ENCODE data around the gene SCIN.
"Not testable (repeated sequence)": the region's sequence is repeated elsewhere in the genome, so short reads cannot be mapped to it uniquely, and the experiment has no call there.

The SCIN gene

GRCh38 chr7:12650080-12650479 lies 79.6 kb downstream of the SCIN start:
- no peak for DNase-seq

GRCh38 chr7:12653110-12653509 lies 82.6 kb downstream of the SCIN start:
- no peak for DNase-seq

- no peak for DNase-seq
Observed at GRCh38 chr7:12653518-12653917, 83.0 kb downstream of the SCIN start.

GRCh38 chr7:12655161-12655560 lies 84.6 kb downstream of the SCIN start:
- DNase-seq: no peak

- DNase-seq: not testable (repeated sequence)
Observed at GRCh38 chr7:12660423-12660822, 89.9 kb downstream of the SCIN start.

- DNase-seq: not testable (repeated sequence)
Observed at GRCh38 chr7:12660986-12661385, 90.5 kb downstream of the SCIN start.

GRCh38 chr7:12661581-12661980 lies 91.1 kb downstream of the SCIN start:
- no peak for DNase-seq

GRCh38 chr7:12670000-12670729 lies 99.6 kb downstream of the SCIN start:
- no peak for DNase-seq

- DNase-seq: no peak
Observed at GRCh38 chr7:12670743-12671520, 100.4 kb downstream of the SCIN start.

- not testable (repeated sequence) for DNase-seq
Observed at GRCh38 chr7:12673436-12673835, 102.9 kb downstream of the SCIN start.

- no peak for DNase-seq
Observed at GRCh38 chr7:12674053-12674452, 103.5 kb downstream of the SCIN start.

- DNase-seq: peak; percentile 61
Observed at GRCh38 chr7:12674861-12675260, 104.3 kb downstream of the SCIN start.

GRCh38 chr7:12683678-12684585 lies 113.4 kb downstream of the SCIN start:
- no peak for DNase-seq

GRCh38 chr7:12684733-12685132 lies 114.2 kb downstream of the SCIN start:
- DNase-seq: no peak

GRCh38 chr7:12685550-12685949 lies 115.0 kb downstream of the SCIN start:
- peak; percentile 15 for DNase-seq

- DNase-seq: peak; percentile 97
Observed at GRCh38 chr7:12686234-12686890, 115.8 kb downstream of the SCIN start.

- peak; percentile 96 for DNase-seq
Observed at GRCh38 chr7:12686891-12687717, 116.6 kb downstream of the SCIN start, which contains the start of gene ARL4A. Gene ARL4A, plus strand, starts transcription at chr7:12687633. Its CDS starts 622 bp downstream, at chr7:12688255.

GRCh38 chr7:12687718-12688171 lies 117.2 kb downstream of the SCIN start:
- no peak for DNase-seq

- DNase-seq: not testable (repeated sequence)
Observed at GRCh38 chr7:12688485-12689170, 118.1 kb downstream of the SCIN start.

GRCh38 chr7:12689451-12689850 lies 118.9 kb downstream of the SCIN start:
- no peak for DNase-seq
